DOHH2 (cell line): ENCODE data around the gene LCN10.

Source experiments
- H3F3A ChIP-seq: fragments of 200-600 bp; sonication (generic), shearing (Covaris generic); 2 replicates; pipeline ENCODE4 v1.6.0; 2016; ENCODE audit warnings: antibody characterized with exemption, mild to moderate bottlenecking; ENCODE audit not compliant: control insufficient read depth, insufficient read depth
- H3K27ac ChIP-seq: fragments of 200-600 bp; sonication (generic); 2 replicates; pipeline ENCODE4 v1.5.1; 2014; ENCODE audit warnings: low read depth, mild to moderate bottlenecking, low read length, moderate library complexity
- H3K27me3 ChIP-seq: fragments of 200-600 bp; sonication (generic); 2 replicates; pipeline ENCODE4 v1.6.1; 2014; ENCODE audit warnings: mild to moderate bottlenecking, low read length, mixed read lengths; ENCODE audit not compliant: control insufficient read depth
- H3K36me3 ChIP-seq: fragments of 200-600 bp; sonication (generic); 2 replicates; pipeline ENCODE4 v1.6.1; 2014; ENCODE audit warnings: mild to moderate bottlenecking, low read length, moderate library complexity, mixed read lengths; ENCODE audit not compliant: control insufficient read depth
- H3K4me1 ChIP-seq: fragments of 200-600 bp; sonication (generic); 2 replicates; pipeline ENCODE4 v1.6.1; 2014; ENCODE audit warnings: mild to moderate bottlenecking, low read length, mixed read lengths; ENCODE audit not compliant: control insufficient read depth
- H3K4me2 ChIP-seq: fragments of 200-600 bp; sonication (generic); 2 replicates; pipeline ENCODE4 v1.6.0; 2014; ENCODE audit warnings: mild to moderate bottlenecking, low read length, moderate library complexity
- H3K4me3 ChIP-seq: fragments of 200-600 bp; sonication (generic); 2 replicates; pipeline ENCODE4 v1.5.1; 2014; ENCODE audit warnings: mild to moderate bottlenecking, low read length, mixed read lengths
- H3K79me2 ChIP-seq: fragments of 200-600 bp; sonication (generic); 2 replicates; pipeline ENCODE4 v1.6.1; 2014; ENCODE audit warnings: mild to moderate bottlenecking, low read length, mixed read lengths; ENCODE audit not compliant: control insufficient read depth
- H3K9me2 ChIP-seq: fragments of 200-600 bp; sonication (generic); replicated peaks from 2 replicates; pipeline ENCODE4 v1.6.1; 2014; ENCODE audit warnings: mild to moderate bottlenecking, low read length, mixed read lengths; ENCODE audit not compliant: control insufficient read depth
- H3K9me3 ChIP-seq: fragments of 200-600 bp; sonication (generic); 2 replicates; pipeline ENCODE4 v1.6.1; 2014; ENCODE audit warnings: antibody characterized with exemption, low read length, mixed read lengths; ENCODE audit not compliant: control insufficient read depth, insufficient read depth
- H4K20me1 ChIP-seq: fragments of 200-600 bp; sonication (generic); 2 replicates; pipeline ENCODE4 v1.6.0; 2014; ENCODE audit warnings: low read depth, mild to moderate bottlenecking, antibody characterized with exemption, low read length, moderate library complexity; ENCODE audit not compliant: control insufficient read depth, insufficient read depth
- EZH2phosphoT487 ChIP-seq: fragments of 200-600 bp; sonication (generic); IDR thresholded peaks from 2 replicates; pipeline ENCODE4 v1.6.1; 2017; ENCODE audit warnings: borderline replicate concordance, mild to moderate bottlenecking, antibody characterized with exemption, low read length, moderate library complexity, mixed read lengths
- TF ChIP-seq, protein P1 (sequence below): fragments of 200-600 bp; sonication (generic); IDR thresholded peaks from one replicate; pipeline ENCODE4 v1.5.1; 2014; ENCODE audit warnings: antibody characterized with exemption, mild to moderate bottlenecking, low read depth, low read length; ENCODE audit not compliant: poor library complexity, severe bottlenecking

LCN10 gene

DNA sequence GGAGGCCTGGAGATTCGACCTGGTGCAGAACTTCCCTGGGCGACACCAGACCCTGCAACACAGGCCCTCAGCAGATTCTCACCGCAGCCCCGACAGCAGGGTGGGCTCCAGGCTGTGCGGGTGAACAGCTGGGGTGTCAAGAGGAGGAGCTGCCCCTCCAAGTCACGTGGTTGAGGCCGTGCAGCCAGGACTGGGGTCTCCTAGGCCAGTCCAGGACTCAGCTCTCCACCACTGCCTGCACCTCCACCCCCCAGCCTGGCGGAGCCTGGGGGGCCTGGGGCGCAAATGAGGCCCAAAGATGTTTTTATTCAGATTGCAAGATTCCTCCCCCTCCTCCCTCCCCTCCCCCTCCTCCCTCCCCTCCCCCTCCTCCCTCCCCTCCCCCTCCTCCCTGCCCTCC lies 46.2 kb downstream of the LCN10 start:
- H3K27me3 ChIP-seq: peaks cover 31% of the 10 kb centered on the region
- no peak for TF ChIP-seq EZH2phosphoT487
- TF ChIP-seq, protein P1, sequence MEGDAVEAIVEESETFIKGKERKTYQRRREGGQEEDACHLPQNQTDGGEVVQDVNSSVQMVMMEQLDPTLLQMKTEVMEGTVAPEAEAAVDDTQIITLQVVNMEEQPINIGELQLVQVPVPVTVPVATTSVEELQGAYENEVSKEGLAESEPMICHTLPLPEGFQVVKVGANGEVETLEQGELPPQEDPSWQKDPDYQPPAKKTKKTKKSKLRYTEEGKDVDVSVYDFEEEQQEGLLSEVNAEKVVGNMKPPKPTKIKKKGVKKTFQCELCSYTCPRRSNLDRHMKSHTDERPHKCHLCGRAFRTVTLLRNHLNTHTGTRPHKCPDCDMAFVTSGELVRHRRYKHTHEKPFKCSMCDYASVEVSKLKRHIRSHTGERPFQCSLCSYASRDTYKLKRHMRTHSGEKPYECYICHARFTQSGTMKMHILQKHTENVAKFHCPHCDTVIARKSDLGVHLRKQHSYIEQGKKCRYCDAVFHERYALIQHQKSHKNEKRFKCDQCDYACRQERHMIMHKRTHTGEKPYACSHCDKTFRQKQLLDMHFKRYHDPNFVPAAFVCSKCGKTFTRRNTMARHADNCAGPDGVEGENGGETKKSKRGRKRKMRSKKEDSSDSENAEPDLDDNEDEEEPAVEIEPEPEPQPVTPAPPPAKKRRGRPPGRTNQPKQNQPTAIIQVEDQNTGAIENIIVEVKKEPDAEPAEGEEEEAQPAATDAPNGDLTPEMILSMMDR: no peak
- H4K20me1 ChIP-seq: no peaks in the 10 kb centered on the region
- no peak overlapping the region for H3K4me2 ChIP-seq
- H3K9me3 ChIP-seq: no peaks in the 10 kb centered on the region
- H3K4me1 ChIP-seq: peaks cover 45% of the 10 kb centered on the region
- H3K4me3 ChIP-seq: no peak overlapping the region
- no peak overlapping the region for H3K27ac ChIP-seq
- H3K36me3 ChIP-seq: no peaks in the 10 kb centered on the region
- H3F3A ChIP-seq: no peaks in the 10 kb centered on the region
- no peaks in the 10 kb centered on the region for H3K9me2 ChIP-seq
- no peaks in the 10 kb centered on the region for H3K79me2 ChIP-seq

DNA sequence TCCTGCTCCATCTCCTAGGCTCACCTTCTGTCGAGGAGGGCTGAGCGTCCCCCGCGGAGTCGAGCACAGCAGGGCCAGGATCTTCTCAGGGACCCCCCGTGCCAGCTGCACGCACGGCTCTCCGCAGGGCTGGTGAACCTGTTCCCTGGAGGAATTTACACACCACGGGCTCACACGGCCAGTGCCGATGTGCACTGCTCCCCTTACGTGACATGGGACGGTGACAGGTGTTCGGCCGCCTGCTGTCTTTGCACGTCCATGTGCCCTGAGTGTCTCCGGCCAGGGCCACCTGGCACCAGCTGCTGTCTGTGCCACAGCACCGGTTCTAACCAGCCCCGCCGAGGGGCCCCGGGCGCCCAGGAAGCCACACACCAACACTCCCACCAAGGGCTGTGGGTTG lies 46.8 kb downstream of the LCN10 start:
- Histone ChIP-seq H3K79me2 (no peaks in the 10 kb centered on the region), H3K4me1 (peaks cover 40% of the 10 kb centered on the region), H3K27me3 (peaks cover 26% of the 10 kb centered on the region), H3K4me2 (no peak overlapping the region), H3K36me3 (no peaks in the 10 kb centered on the region), H3K9me3 (no peaks in the 10 kb centered on the region), H3F3A (no peaks in the 10 kb centered on the region), H3K27ac (no peak overlapping the region), H3K4me3 (no peak overlapping the region), H3K9me2 (no peaks in the 10 kb centered on the region), H4K20me1 (no peaks in the 10 kb centered on the region)
- TF ChIP-seq EZH2phosphoT487: no peak
- TF ChIP-seq, protein P1: no peak

DNA sequence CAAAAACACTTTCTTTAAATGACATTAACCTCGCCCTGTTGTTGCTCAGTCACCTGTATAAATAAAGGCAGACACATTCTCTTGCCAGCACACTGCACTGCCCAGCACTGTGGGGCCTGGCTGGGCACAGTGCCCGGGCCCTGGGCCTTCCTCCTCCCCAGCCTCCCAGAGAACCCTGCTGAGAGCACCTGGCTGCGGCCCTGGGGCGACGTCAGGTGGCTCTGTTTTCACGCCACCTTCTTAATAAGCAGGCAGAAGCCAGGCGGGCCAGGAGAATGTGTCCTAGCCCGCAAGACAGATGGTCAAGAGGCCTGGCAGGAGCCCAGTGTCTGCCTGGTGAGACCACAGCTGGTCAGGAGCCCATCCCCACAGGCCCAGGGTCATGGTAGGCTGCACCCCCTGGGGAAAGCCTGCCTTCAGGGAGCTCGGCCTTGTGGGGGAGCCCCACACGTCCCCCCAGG lies 47.3 kb downstream of the LCN10 start:
- Histone ChIP-seq H3K4me3 (no peak overlapping the region), H3K9me3 (no peaks in the 10 kb centered on the region), H3K4me2 (no peak overlapping the region), H3K4me1 (peaks cover 35% of the 10 kb centered on the region), H3K36me3 (no peaks in the 10 kb centered on the region), H3K27ac (no peak overlapping the region), H3K79me2 (no peaks in the 10 kb centered on the region), H3F3A (no peaks in the 10 kb centered on the region), H3K9me2 (no peaks in the 10 kb centered on the region), H3K27me3 (peaks cover 25% of the 10 kb centered on the region), H4K20me1 (no peaks in the 10 kb centered on the region)
- TF ChIP-seq EZH2phosphoT487: no peak
- TF ChIP-seq, protein P1: no peak

DNA sequence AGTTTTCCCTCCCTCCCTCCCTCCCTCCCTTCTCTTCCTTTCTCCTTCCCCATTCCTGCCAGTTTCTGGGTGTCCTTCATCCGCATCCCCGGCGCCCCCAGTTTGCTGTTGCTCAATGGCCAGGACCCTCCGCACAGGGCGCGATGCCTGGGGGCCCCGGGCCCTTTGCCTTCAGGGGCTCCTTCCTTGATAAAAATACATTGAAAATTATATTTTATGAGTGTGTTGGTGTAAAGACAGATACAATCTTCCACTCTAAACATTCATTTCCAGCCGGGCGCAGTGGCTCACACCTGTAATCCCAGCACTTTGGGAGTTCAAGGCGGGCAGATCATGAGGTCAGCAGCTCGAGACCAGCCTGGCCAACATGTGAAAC lies 47.9 kb downstream of the LCN10 start:
- no peaks in the 10 kb centered on the region for H4K20me1 ChIP-seq
- H3K9me3 ChIP-seq: no peaks in the 10 kb centered on the region
- H3K36me3 ChIP-seq: no peaks in the 10 kb centered on the region
- no peaks in the 10 kb centered on the region for H3F3A ChIP-seq
- H3K4me2 ChIP-seq: no peak overlapping the region
- no peak overlapping the region for H3K4me3 ChIP-seq
- H3K27ac ChIP-seq: no peak overlapping the region
- H3K27me3 ChIP-seq: peaks cover 24% of the 10 kb centered on the region
- TF ChIP-seq, protein P1: no peak
- no peak for TF ChIP-seq EZH2phosphoT487
- no peaks in the 10 kb centered on the region for H3K9me2 ChIP-seq
- H3K4me1 ChIP-seq: peaks cover 31% of the 10 kb centered on the region
- H3K79me2 ChIP-seq: no peaks in the 10 kb centered on the region
